Liver (tissue), 9 donors: ENCODE results near the gene SYT17. TPM values are rescaled to one million over a fixed set of nuclear protein-coding genes. Genes with fewer than 3 reads are reported as not detected.
A peak's percentile ranks its signal among the peaks of the same experiment; 100 is the strongest.

Experiments
- DNase-seq: peaks from one replicate; pipeline ENCODE4 v3.0.0-alpha.2; 2017; ENCODE audit warnings: low spot score
- H3K27ac ChIP-seq, 2 donors: one replicate each; pipeline ENCODE4 v1.7.0; 2013; ENCODE audit warnings: inconsistent platforms in 2 of 2, low read length in 2 of 2, control low read depth in 1 of 2, low read depth in 1 of 2, mild to moderate bottlenecking in 1 of 2
- H3K27me3 ChIP-seq, 4 donors: one replicate each; pipeline versions ENCODE4 v1.6.1 to v1.7.0; 2013; ENCODE audit warnings: low read length in 3 of 4, inconsistent platforms in 1 of 4, mild to moderate bottlenecking in 1 of 4, moderate library complexity in 1 of 4; ENCODE audit not compliant: control insufficient read depth in 4 of 4, insufficient read depth in 4 of 4
- H3K36me3 ChIP-seq, 4 donors: one replicate each; pipeline versions ENCODE4 v1.6.1 to v1.7.0; 2013; ENCODE audit warnings: low read length in 3 of 4, mild to moderate bottlenecking in 3 of 4, low read depth in 1 of 4, moderate library complexity in 1 of 4; ENCODE audit not compliant: control insufficient read depth in 4 of 4, insufficient read depth in 3 of 4
- H3K4me1 ChIP-seq, 4 donors: one replicate each; pipeline versions ENCODE4 v1.6.1 to v1.7.0; 2013; ENCODE audit warnings: low read length in 3 of 4, mild to moderate bottlenecking in 3 of 4, moderate library complexity in 1 of 4; ENCODE audit not compliant: control insufficient read depth in 4 of 4, insufficient read depth in 4 of 4
- H3K4me3 ChIP-seq, 3 donors: one replicate each; pipeline versions ENCODE4 v1.6.1 to v1.7.0; 2013; ENCODE audit warnings: low read length in 3 of 3, control low read depth in 1 of 3, low read depth in 1 of 3, mild to moderate bottlenecking in 1 of 3
- H3K9ac ChIP-seq, 2 donors: one replicate each; pipeline ENCODE4 v1.7.0; 2013; ENCODE audit warnings: low read length in 2 of 2, mild to moderate bottlenecking in 2 of 2, moderate library complexity in 2 of 2, control low read depth in 1 of 2, low read depth in 1 of 2
- H3K9me3 ChIP-seq, 4 donors: one replicate each; pipeline versions ENCODE4 v1.6.1 to v1.7.0; 2013; ENCODE audit warnings: low read length in 3 of 4; ENCODE audit not compliant: control insufficient read depth in 4 of 4
- EGR1 ChIP-seq, 2 donors: IDR thresholded peaks; 2 replicates each; pipeline ENCODE4 v1.6.1; 2016 to 2018; ENCODE audit warnings: antibody characterized with exemption in 2 of 2, low read depth in 2 of 2
- FOXA1 ChIP-seq: IDR thresholded peaks from 2 replicates; pipeline ENCODE4 v1.6.1; 2016; ENCODE audit warnings: antibody characterized with exemption
- FOXA2 ChIP-seq: IDR thresholded peaks from 2 replicates; pipeline ENCODE4 v1.6.1; 2016; ENCODE audit warnings: antibody characterized with exemption
- HNF4A ChIP-seq, 2 donors: conservative IDR thresholded peaks; 2 replicates each; pipeline ENCODE4 v1.6.1; 2016; ENCODE audit warnings: antibody characterized with exemption in 2 of 2, mild to moderate bottlenecking in 2 of 2
- HNF4G ChIP-seq: IDR thresholded peaks from 2 replicates; pipeline ENCODE4 v1.6.1; 2016; ENCODE audit warnings: antibody characterized with exemption
- JUND ChIP-seq, 2 donors: IDR thresholded peaks; 2 replicates each; pipeline ENCODE4 v1.6.1; 2016; ENCODE audit warnings: antibody characterized with exemption in 2 of 2
- NR2F2 ChIP-seq: IDR thresholded peaks from 2 replicates; pipeline ENCODE4 v1.6.1; 2016; ENCODE audit warnings: antibody characterized with exemption
- RAD21 ChIP-seq, 2 donors: IDR thresholded peaks; 2 replicates each; pipeline ENCODE4 v1.6.1; 2016; ENCODE audit warnings: antibody characterized with exemption in 2 of 2, mild to moderate bottlenecking in 2 of 2
- RXRA ChIP-seq, 2 donors: IDR thresholded peaks; 2 replicates each; pipeline ENCODE4 v1.6.1; 2017 to 2018; ENCODE audit warnings: antibody characterized with exemption in 2 of 2, mild to moderate bottlenecking in 1 of 2
- YY1 ChIP-seq: IDR thresholded peaks from 2 replicates; pipeline ENCODE4 v1.6.1; 2016; ENCODE audit warnings: antibody characterized with exemption, mild to moderate bottlenecking
- ZBTB33 ChIP-seq: IDR thresholded peaks from 2 replicates; pipeline ENCODE4 v1.6.1; 2016; ENCODE audit warnings: antibody characterized with exemption
- WGBS: extraction: QIAGEN DNeasy Blood & Tissue Kit; methylation state at CpG from one replicate; pipeline ENCODE4 v1.1.7; 2013; 5-methylcytosine and 5-hydroxymethylcytosine counted together
- polyA plus RNA-seq, 2 donors: library from polyadenylated mRNA; stranded (reverse) in 1 of 2; unstranded in 1 of 2; fragments of 200-250 nt in 1 of 2; fragments of >200 nt in 1 of 2; fragmentation: Nextera tagmentation in 1 of 2; extraction: Ambion mirVana in 1 of 2; gene quantifications; one replicate each; pipeline versions ENCODE4 v1.2.1 to v1.2.3, GENCODE V29; 2013 to 2015
- total RNA-seq, 2 donors: library from RNA; depleted of rRNA; stranded (reverse); fragments of >200 nt; gene quantifications; one replicate each; pipeline ENCODE4 v1.2.3, GENCODE V29; 2014
- TF ChIP-seq, protein P1 (sequence below): IDR thresholded peaks from 2 replicates; pipeline ENCODE4 v1.6.1; 2016; ENCODE audit warnings: antibody characterized with exemption, mild to moderate bottlenecking
- TF ChIP-seq, protein P2 (sequence below): fragments of 150-350 bp; IDR thresholded peaks from 2 replicates; pipeline ENCODE4 v1.5.1; 2017; ENCODE audit warnings: improper control_type of control experiment, low read depth, low read length; ENCODE audit not compliant: missing input control
- TF ChIP-seq, protein P3 (sequence below): IDR thresholded peaks from 2 replicates; pipeline ENCODE4 v1.6.1; 2016; ENCODE audit warnings: antibody characterized with exemption
- donor health status: healthy.
- donor health status: healthy.
- donor health status: healthy.
- donor health status: healthy.
- donor health status: healthy.

Gene SYT17
- total and polyA plus RNA-seq, 4 donors, result 2.5 to 7.7 (median 5.5) TPM

GRCh38 chr16:19168371-19169081 lies 486 bp downstream of the SYT17 start:
- WGBS, result under 1% methylated on average over 68 of the region's 68 CpGs

DNA sequence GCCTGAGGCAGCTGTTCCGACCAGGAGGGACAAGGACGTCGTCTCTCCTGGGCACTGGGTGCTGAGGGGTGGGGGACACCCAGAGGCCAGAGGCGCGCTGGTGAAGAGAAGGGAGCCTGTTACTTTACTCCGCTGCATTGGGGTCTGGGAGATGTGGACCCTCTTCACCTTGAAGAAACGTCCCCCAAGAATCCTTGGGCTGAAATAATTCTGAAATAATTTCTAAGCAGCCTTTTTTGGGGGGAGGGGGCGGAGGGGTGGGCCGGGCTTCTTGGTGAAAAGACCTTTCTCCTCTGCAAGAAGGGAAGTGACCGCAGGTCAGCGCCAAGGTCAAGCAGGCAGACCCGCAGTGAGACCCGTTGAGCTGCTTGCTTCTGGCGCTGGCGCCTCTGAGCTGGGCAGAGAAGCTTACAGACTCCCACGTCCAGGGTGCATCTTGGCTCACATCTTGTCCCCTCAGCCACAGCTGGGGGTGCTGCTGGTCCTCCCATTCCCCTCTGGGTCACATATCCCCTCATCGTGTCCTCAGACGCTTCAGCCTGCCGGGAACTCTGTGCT lies 1.1 kb downstream of the SYT17 start:
- 33% methylated on average over 19 of the region's 19 CpGs for WGBS
- H3K4me1 ChIP-seq, result peaks cover 0 to 16% (median 8%) of the 10 kb centered on the region in 4 donors
- H3K9ac ChIP-seq, result no peak overlapping the region
- H3K4me3 ChIP-seq, result peak overlapping the region in 2 of 3 donors; percentile 79 to 85
- no peak overlapping the region for H3K27ac ChIP-seq
- TF ChIP-seq, protein P1, sequence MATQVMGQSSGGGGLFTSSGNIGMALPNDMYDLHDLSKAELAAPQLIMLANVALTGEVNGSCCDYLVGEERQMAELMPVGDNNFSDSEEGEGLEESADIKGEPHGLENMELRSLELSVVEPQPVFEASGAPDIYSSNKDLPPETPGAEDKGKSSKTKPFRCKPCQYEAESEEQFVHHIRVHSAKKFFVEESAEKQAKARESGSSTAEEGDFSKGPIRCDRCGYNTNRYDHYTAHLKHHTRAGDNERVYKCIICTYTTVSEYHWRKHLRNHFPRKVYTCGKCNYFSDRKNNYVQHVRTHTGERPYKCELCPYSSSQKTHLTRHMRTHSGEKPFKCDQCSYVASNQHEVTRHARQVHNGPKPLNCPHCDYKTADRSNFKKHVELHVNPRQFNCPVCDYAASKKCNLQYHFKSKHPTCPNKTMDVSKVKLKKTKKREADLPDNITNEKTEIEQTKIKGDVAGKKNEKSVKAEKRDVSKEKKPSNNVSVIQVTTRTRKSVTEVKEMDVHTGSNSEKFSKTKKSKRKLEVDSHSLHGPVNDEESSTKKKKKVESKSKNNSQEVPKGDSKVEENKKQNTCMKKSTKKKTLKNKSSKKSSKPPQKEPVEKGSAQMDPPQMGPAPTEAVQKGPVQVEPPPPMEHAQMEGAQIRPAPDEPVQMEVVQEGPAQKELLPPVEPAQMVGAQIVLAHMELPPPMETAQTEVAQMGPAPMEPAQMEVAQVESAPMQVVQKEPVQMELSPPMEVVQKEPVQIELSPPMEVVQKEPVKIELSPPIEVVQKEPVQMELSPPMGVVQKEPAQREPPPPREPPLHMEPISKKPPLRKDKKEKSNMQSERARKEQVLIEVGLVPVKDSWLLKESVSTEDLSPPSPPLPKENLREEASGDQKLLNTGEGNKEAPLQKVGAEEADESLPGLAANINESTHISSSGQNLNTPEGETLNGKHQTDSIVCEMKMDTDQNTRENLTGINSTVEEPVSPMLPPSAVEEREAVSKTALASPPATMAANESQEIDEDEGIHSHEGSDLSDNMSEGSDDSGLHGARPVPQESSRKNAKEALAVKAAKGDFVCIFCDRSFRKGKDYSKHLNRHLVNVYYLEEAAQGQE, result no peak
- TF ChIP-seq RAD21 (IDR thresholded peaks at IDR 0.05) (no peak), HNF4A (conservative IDR thresholded peaks at IDR 0.05) (no peak), ZBTB33 (no peak), FOXA1 (no peak), JUND (IDR thresholded peaks at IDR 0.05) (no peak)
- TF ChIP-seq, protein P2, sequence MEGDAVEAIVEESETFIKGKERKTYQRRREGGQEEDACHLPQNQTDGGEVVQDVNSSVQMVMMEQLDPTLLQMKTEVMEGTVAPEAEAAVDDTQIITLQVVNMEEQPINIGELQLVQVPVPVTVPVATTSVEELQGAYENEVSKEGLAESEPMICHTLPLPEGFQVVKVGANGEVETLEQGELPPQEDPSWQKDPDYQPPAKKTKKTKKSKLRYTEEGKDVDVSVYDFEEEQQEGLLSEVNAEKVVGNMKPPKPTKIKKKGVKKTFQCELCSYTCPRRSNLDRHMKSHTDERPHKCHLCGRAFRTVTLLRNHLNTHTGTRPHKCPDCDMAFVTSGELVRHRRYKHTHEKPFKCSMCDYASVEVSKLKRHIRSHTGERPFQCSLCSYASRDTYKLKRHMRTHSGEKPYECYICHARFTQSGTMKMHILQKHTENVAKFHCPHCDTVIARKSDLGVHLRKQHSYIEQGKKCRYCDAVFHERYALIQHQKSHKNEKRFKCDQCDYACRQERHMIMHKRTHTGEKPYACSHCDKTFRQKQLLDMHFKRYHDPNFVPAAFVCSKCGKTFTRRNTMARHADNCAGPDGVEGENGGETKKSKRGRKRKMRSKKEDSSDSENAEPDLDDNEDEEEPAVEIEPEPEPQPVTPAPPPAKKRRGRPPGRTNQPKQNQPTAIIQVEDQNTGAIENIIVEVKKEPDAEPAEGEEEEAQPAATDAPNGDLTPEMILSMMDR, result no peak
- TF ChIP-seq, protein P3, sequence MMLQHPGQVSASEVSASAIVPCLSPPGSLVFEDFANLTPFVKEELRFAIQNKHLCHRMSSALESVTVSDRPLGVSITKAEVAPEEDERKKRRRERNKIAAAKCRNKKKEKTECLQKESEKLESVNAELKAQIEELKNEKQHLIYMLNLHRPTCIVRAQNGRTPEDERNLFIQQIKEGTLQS, result no peak
- no peaks in the 10 kb centered on the region for H3K9me3 ChIP-seq
- no peaks in the 10 kb centered on the region for H3K36me3 ChIP-seq
- DNase-seq, result no peak
- H3K27me3 ChIP-seq, result no peaks in the 10 kb centered on the region

More at GRCh38 chr16:19168371-19169081, 486 bp downstream of the SYT17 start:
- Histone ChIP-seq H3K9ac (no peak overlapping the region), H3K4me1 (peaks cover 0 to 16% (median 8%) of the 10 kb centered on the region in 4 donors), H3K9me3 (no peaks in the 10 kb centered on the region), H3K36me3 (no peaks in the 10 kb centered on the region), H3K27me3 (no peaks in the 10 kb centered on the region), H3K4me3 (peak overlapping the region; percentile 51 to 85 (median 79)), H3K27ac (peak overlapping the region; percentile 73 to 75)
- DNase-seq, result no peak
- TF ChIP-seq FOXA1 (no peak), EGR1 (IDR thresholded peaks at IDR 0.05; ENCODE audit: low read depth in 2 of 2) (no peak), HNF4A (conservative IDR thresholded peaks at IDR 0.05) (peak; percentile 1 to 19), JUND (IDR thresholded peaks at IDR 0.05) (no peak), YY1 (peak; percentile 29), ZBTB33 (no peak), HNF4G (no peak), NR2F2 (no peak), RXRA (IDR thresholded peaks at IDR 0.05) (no peak), FOXA2 (no peak)
- TF ChIP-seq, protein P2, result no peak
